GM12878 (cell line): ENCODE results near the gene CEND1. TPM values are rescaled to one million over a fixed set of nuclear protein-coding genes. Genes with fewer than 3 reads are reported as not detected.

Experiments
- ATAC-seq: fragments of 200-7000 bp; cut with Tn5 transposase; 3 replicates; pipeline ENCODE4 v1.9.1; 2020; ENCODE audit warnings: mild to moderate bottlenecking, moderate library complexity
- BruUV-seq: library from RNA; stranded (reverse); fragments of 400-500 nt; replicated peaks from 2 replicates; lab custom pipeline; 2021; lab: Mats Ljungman, UMichigan
- CTCF ChIA-PET: fragments of 300-600 bp; sonication (Branson Sonifier 250); formaldehyde crosslinking; extraction: SDS; loops from one replicate; lab custom pipeline; 2021; ENCODE audit warnings: inconsistent platforms; lab: Yijun Ruan, JAX
- POLR2A ChIA-PET: fragments of 350-600 bp; formaldehyde crosslinking; extraction: SDS; loops from one replicate; lab custom pipeline; 2021; ENCODE audit warnings: inconsistent platforms; lab: Charles Lee
- RAD21 ChIA-PET: fragments of 300-600 bp; sonication (Branson Sonifier 250); formaldehyde crosslinking; loops from one replicate; lab custom pipeline; 2023; ENCODE audit warnings: antibody characterized with exemption; ENCODE audit not compliant: unreplicated experiment; lab: Charles Lee
- SMC1A ChIA-PET: fragments of 300-600 bp; sonication (Branson Sonifier 250); formaldehyde crosslinking; loops from one replicate; lab custom pipeline; 2023; ENCODE audit not compliant: unreplicated experiment, uncharacterized antibody; lab: Charles Lee
- DNase-seq: peaks from one replicate; pipeline ENCODE4 v3.0.0-alpha.2; 2011; ENCODE audit warnings: low read depth, low spot score
- FAIRE-seq: peaks from 3 replicates; lab custom pipeline; 2011; peaks lifted over from hg19 to GRCh38; lab: Jason Lieb, UNC
- H2AFZ ChIP-seq: 2 replicates; pipeline ENCODE4 v1.6.0; 2011; ENCODE audit warnings: low read depth, low read length, control low read depth; ENCODE audit not compliant: control insufficient read depth
- H3K27ac ChIP-seq: 2 replicates; pipeline ENCODE4 v1.5.1; 2011; ENCODE audit warnings: control low read depth; ENCODE audit not compliant: control insufficient read depth, insufficient read depth
- H3K27me3 ChIP-seq, 2 experiments: replicated peaks in 1 of 2; 2 replicates each; pipeline versions ENCODE4 v1.6.0 to v1.6.1; 2011; ENCODE audit warnings: low read length in 1 of 2; ENCODE audit not compliant: control insufficient read depth in 2 of 2, insufficient read depth in 2 of 2
- H3K36me3 ChIP-seq, 2 experiments: 2 replicates each; pipeline ENCODE4 v1.5.1; 2011; ENCODE audit warnings: low read length in 1 of 2; ENCODE audit not compliant: control insufficient read depth in 2 of 2, insufficient read depth in 2 of 2
- H3K4me1 ChIP-seq: 2 replicates; pipeline ENCODE4 v1.6.1; 2011; ENCODE audit warnings: mild to moderate bottlenecking, low read length, moderate library complexity, mixed read lengths; ENCODE audit not compliant: control insufficient read depth, insufficient read depth
- H3K4me2 ChIP-seq: 2 replicates; pipeline ENCODE4 v1.6.0; 2011; ENCODE audit warnings: control low read depth; ENCODE audit not compliant: control insufficient read depth, insufficient read depth
- H3K4me3 ChIP-seq: fragments of 200-600 bp; sonication (generic); 2 replicates; pipeline ENCODE4 v1.5.1; 2016
- H3K79me2 ChIP-seq: 2 replicates; pipeline ENCODE4 v1.6.0; 2011; ENCODE audit warnings: low read length; ENCODE audit not compliant: control insufficient read depth, insufficient read depth
- H3K9ac ChIP-seq: 2 replicates; pipeline ENCODE4 v1.8.0; 2011; ENCODE audit warnings: low read length, control low read depth, mixed read lengths; ENCODE audit not compliant: control insufficient read depth, insufficient read depth
- H3K9me3 ChIP-seq: replicated peaks from 3 replicates; pipeline ENCODE4 v1.5.1; 2011; ENCODE audit warnings: mild to moderate bottlenecking, low read length; ENCODE audit not compliant: control insufficient read depth, insufficient read depth
- H4K20me1 ChIP-seq: 2 replicates; pipeline ENCODE4 v1.6.0; 2011; ENCODE audit not compliant: control insufficient read depth, insufficient read depth
- BACH1 ChIP-seq: fragments of 450-650 bp; IDR thresholded peaks from 2 replicates; pipeline ENCODE4 v1.6.1; 2017; ENCODE audit warnings: mild to moderate bottlenecking, borderline replicate concordance
- EED ChIP-seq: sonication (generic); IDR thresholded peaks from 2 replicates; pipeline ENCODE4 v1.6.1; 2016; ENCODE audit warnings: antibody characterized with exemption, low read depth
- FOXM1 ChIP-seq: IDR thresholded peaks from 2 replicates; pipeline ENCODE4 v1.6.1; 2012; ENCODE audit warnings: low read depth, mild to moderate bottlenecking, inconsistent platforms, low read length, moderate library complexity
- NFIC ChIP-seq: IDR thresholded peaks from 2 replicates; pipeline ENCODE4 v1.6.1; 2012; ENCODE audit warnings: low read depth, mild to moderate bottlenecking, inconsistent platforms, low read length, moderate library complexity
- NR2F1 ChIP-seq: fragments of 450-650 bp; conservative IDR thresholded peaks from 2 replicates; pipeline ENCODE4 v1.6.1; 2017; ENCODE audit warnings: mild to moderate bottlenecking
- TBL1XR1 ChIP-seq: IDR thresholded peaks from 2 replicates; pipeline ENCODE4 v1.6.1; 2012; ENCODE audit warnings: low read depth, low read length, improper control_type of control experiment
- WRNIP1 ChIP-seq: IDR thresholded peaks from 2 replicates; pipeline ENCODE4 v1.6.1; 2011; ENCODE audit warnings: low read depth, low read length, improper control_type of control experiment, borderline replicate concordance
- YY1 ChIP-seq: IDR thresholded peaks from 2 replicates; pipeline ENCODE4 v1.6.1; 2011; ENCODE audit warnings: low read depth, mild to moderate bottlenecking, low read length
- ZNF217 ChIP-seq: fragments of 450-650 bp; IDR thresholded peaks from 2 replicates; pipeline ENCODE4 v1.6.1; 2017; ENCODE audit warnings: antibody characterized with exemption, mild to moderate bottlenecking
- ZNF384 ChIP-seq: IDR thresholded peaks from 2 replicates; pipeline ENCODE4 v1.6.1; 2012; ENCODE audit warnings: low read depth, mild to moderate bottlenecking, low read length, improper control_type of control experiment, borderline replicate concordance
- ZZZ3 ChIP-seq: IDR thresholded peaks from 2 replicates; pipeline ENCODE4 v1.6.1; 2011; ENCODE audit warnings: low read depth; ENCODE audit not compliant: control insufficient read depth, insufficient read length
- WGBS: methylation state at CpG from one replicate; pipeline ENCODE4 v1.1.6; 2016; ENCODE audit warnings: low lambda C conversion rate; ENCODE audit not compliant: insufficient replicate concordance, insufficient coverage; ENCODE audit errors: missing lambda C conversion rate; 5-methylcytosine and 5-hydroxymethylcytosine counted together
- in situ Hi-C: fragments of 300-500 bp; cut with MboI; formaldehyde crosslinking; loops from 9 replicates; pipeline ENCODE4 v1.14.3; 2018; ENCODE audit warnings: mixed read lengths
- intact Hi-C: fragments of 100-400 bp; cut with micrococcal nuclease; formaldehyde crosslinking; loops from one replicate; pipeline ENCODE4 v1.14.2; 2022; ENCODE audit not compliant: unreplicated experiment
- polyA plus RNA-seq, 11 experiments: library from polyadenylated mRNA; depleted of rRNA in 4 of 11; unstranded in 6 of 11; stranded (reverse) in 5 of 11; fragments of >200 nt; fragmentation: Nextera tagmentation in 4 of 11; fragmentation: Illumina TruSeq in 1 of 11; extraction: Ambion mirVana in 4 of 11; extraction: Trizol in 1 of 11; gene quantifications; 1 replicate in 1 of 11; 2 replicates in 10 of 11; pipeline versions ENCODE4 v1.2.1 to v1.2.3, GENCODE V29; 2011 to 2016; ENCODE audit warnings: inconsistent platforms in 2 of 11, missing spikeins in 2 of 11, low read depth in 1 of 11
- total RNA-seq, 4 experiments: library from RNA; depleted of rRNA in 3 of 4; stranded (reverse); fragments of >200 nt in 3 of 4; fragmentation: Illumina TruSeq in 1 of 4; extraction: Trizol in 1 of 4; gene quantifications; 2 replicates each; pipeline versions ENCODE4 v1.2.1 to v1.2.3, GENCODE V29; 2013 to 2021

CEND1 gene
- total and polyA plus RNA-seq, 10 of the 15 experiments (the other 5 are each of a cell fraction or from before 2014, with no cell fraction given): 0.31 to 13.6 (median 7.2) TPM; not detected in 1

- Histone ChIP-seq H3K36me3 (peaks cover 0 to 10% of the 10 kb centered on the region in 2 experiments; a peak in 2 of 4 replicates), H3K79me2 (peaks cover 12% of the 10 kb centered on the region), H3K4me1 (peaks cover 12% of the 10 kb centered on the region), H3K27ac (no peak overlapping the region), H3K9ac (no peak overlapping the region), H3K27me3 (no peaks in the 10 kb centered on the region), H3K4me3 (no peak overlapping the region), H3K9me3 (no peaks in the 10 kb centered on the region), H2AFZ (no peak overlapping the region), H4K20me1 (no peaks in the 10 kb centered on the region), H3K4me2 (peak overlapping the region; percentile 95; the same call in 1 of the 2 replicates)
- in situ Hi-C loops (loop anchor here (25.0 kb wide), 1 partner anchor 1584 kb away; the partner anchor contains the start of gene CD81), intact Hi-C loops (no loop called here)
- no TSS peak for BruUV-seq
- 93% methylated on average over 28 of the region's 28 CpGs for WGBS
- ChIA-PET SMC1A (no interaction called here), RAD21 (no interaction called here), CTCF (no interaction called here), POLR2A (interaction anchor here (2.7 kb wide), 1 partner anchor 17 kb away, joined by 9 read pairs; the partner anchor contains the start of gene PNPLA2)
- FAIRE-seq: no peak
- no peak for ATAC-seq
- TF ChIP-seq NR2F1 (no peak), YY1 (no peak), BACH1 (no peak), ZNF384 (no peak), TBL1XR1 (no peak), ZZZ3 (no peak), WRNIP1 (no peak), FOXM1 (no peak), ZNF217 (no peak), NFIC (no peak), EED (no peak)
- no peak for DNase-seq
These were observed 13.0 kb upstream of the CEND1 start for GRCh38 chr11:802693-803466.
